Measurements from ENCODE around the gene DDX59. TPM values are rescaled to one million over a fixed set of nuclear protein-coding genes. Genes with fewer than 3 reads are reported as not detected.
"Not testable (repeated sequence)": the region's sequence is repeated elsewhere in the genome, so short reads cannot be mapped to it uniquely, and the experiment has no call there.

Gene DDX59
- total RNA-seq, 1 donor: 20.3 TPM

- no peak for DNase-seq (ENCODE audit: low read depth)
- H3K4me3 ChIP-seq (ENCODE audit: low read depth, low read length): no peak overlapping the region
- TF ChIP-seq, protein P1, sequence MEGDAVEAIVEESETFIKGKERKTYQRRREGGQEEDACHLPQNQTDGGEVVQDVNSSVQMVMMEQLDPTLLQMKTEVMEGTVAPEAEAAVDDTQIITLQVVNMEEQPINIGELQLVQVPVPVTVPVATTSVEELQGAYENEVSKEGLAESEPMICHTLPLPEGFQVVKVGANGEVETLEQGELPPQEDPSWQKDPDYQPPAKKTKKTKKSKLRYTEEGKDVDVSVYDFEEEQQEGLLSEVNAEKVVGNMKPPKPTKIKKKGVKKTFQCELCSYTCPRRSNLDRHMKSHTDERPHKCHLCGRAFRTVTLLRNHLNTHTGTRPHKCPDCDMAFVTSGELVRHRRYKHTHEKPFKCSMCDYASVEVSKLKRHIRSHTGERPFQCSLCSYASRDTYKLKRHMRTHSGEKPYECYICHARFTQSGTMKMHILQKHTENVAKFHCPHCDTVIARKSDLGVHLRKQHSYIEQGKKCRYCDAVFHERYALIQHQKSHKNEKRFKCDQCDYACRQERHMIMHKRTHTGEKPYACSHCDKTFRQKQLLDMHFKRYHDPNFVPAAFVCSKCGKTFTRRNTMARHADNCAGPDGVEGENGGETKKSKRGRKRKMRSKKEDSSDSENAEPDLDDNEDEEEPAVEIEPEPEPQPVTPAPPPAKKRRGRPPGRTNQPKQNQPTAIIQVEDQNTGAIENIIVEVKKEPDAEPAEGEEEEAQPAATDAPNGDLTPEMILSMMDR (IDR thresholded peaks at IDR 0.05; ENCODE audit: insufficient read depth, low read length): no peak
Observed at GRCh38 chr1:200634261-200635122, 35.2 kb downstream of the DDX59 start.

DNA sequence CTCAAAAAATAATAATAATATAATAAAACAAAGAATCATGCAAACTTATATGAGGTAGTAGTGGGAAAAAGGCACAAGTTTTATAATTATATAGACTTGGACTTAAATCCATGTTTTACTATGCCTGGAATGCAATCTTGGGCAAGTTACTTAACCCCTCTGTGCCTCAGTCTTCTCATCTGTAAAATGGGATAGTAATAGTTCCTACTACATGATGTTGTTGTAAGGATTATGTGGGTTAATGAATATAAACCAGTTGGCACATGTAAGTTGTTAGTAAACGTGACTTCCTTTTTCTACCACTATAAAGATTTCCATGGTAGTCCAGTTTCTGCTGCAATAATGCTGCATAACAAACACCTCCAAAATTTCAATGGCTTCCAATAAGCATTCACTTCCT lies 38.3 kb downstream of the DDX59 start:
- TF ChIP-seq, protein P1 (IDR thresholded peaks at IDR 0.05; ENCODE audit: insufficient read depth, low read length): no peak
- no peak for DNase-seq (ENCODE audit: low read depth)
- no peak overlapping the region for H3K4me3 ChIP-seq (ENCODE audit: low read depth, low read length)

DNA sequence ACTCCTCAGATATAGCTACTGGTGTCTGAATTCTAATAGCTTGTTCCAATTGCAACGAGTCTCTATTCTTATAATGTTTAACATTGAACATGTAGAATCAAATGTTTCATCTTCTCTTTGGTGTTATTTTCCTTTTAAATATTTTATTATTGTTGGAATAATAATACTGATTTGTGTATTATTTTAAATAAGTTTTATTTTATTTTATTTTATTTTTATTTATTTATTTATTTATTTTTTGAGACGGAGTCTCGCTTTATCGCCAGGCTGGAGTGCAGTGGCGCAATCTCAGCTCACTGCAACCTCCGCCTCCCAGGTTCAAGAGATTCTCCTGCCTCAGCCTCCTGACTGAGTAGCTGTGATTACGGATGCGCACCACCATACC lies 39.2 kb downstream of the DDX59 start:
- not testable (repeated sequence) for DNase-seq (ENCODE audit: low read depth); H3K4me3 ChIP-seq (ENCODE audit: low read depth, low read length)

DNA sequence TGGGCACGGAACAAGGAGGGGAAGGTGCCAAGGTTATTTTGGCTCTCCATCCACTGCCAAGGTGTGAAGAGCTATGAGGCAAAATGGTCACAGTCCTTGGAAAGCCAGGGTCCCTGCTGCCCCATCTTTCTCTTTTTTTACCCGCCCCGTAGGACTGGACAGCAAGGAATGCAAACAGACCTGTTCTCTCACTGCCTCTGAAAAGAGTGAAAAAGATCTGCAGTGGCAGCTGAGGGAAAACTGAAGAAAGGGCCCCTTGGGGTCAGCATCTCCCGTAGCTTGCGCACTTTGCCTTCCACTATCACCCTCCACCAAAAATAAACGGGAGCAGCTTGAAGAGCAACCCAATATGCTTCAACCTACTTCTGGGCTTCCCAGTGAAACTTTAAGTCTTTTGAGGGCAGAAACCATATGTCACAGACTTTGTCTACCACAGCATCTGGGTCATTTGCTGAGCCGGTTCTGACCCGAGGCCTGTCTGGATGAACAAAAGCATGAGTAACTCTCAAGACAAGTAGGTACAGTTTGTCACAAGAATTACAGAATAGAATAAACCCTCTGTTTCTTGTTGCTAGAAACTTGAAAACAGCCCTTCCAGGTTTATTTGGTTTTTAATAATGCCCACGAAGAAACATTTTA lies 39.7 kb downstream of the DDX59 start:
- no peak for DNase-seq (ENCODE audit: low read depth)
- TF ChIP-seq, protein P1 (IDR thresholded peaks at IDR 0.05; ENCODE audit: insufficient read depth, low read length): no peak

DNA sequence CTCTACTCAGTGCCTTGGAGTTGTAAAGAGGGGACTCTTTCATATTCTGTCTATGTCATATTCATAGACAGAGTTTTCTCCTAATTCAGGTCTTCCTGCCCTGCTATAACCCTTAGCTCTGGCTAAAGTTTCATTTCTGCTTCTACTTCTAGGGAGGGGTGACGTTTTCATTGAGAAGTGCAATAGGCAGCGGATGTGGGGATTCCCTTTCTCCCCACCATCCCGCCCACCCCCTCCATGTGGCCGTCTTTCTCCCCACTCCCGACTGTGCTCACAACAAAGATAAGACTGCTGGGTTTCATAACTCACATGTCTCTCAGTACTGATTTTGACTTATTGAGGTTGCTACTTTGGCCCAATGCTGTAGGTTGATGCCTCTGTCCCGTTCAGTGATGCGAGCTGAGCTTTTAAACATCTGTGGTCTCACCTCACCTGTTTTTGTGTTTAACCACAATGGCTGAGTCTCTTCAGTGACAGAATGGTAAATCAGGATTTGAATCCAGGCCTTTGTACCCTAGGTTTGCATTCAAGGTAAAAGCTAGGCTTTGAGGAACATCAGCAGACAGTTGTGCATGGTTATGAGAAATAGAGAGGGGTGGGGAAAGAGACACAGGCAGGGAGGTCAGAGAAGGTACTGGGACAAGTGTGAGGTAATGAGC lies 41.4 kb downstream of the DDX59 start:
- H3K4me3 ChIP-seq (ENCODE audit: low read depth, low read length): no peak overlapping the region
- TF ChIP-seq, protein P1 (IDR thresholded peaks at IDR 0.05; ENCODE audit: insufficient read depth, low read length): no peak
- no peak for DNase-seq (ENCODE audit: low read depth)

More for the DNA sequence above, 39.7 kb downstream of the DDX59 start:
- no peak overlapping the region for H3K4me3 ChIP-seq (ENCODE audit: low read depth, low read length)

DNA sequence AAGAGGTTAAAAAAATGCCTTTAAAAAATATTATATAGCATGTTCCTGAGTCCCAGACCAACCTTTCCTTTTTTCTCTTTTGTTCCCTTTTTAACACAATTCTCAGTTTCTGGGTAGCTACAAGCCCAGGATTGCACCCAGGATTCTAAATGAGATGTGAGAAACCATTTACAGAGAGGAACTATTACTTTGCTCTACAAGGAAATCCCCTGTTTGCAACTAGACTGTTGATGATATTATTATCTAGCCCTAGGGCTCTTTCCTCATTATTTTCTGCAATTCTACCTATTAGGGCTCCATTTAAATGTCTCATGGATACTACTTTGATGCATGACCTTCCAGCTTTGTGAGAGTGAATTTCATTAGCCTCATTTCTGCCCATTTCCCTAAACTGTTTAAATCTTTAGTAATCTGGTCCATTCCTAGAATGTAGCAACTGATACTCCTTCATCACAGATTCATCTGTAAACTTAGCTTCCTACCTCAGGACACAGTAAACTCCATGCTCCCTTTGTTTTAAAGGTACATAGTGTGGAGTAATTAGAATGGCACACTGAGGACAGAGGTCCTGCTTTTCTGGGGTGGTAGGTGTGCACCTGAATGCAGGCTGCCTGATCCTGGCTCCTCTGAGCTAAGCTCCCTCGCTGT lies 42.0 kb downstream of the DDX59 start:
- TF ChIP-seq, protein P1 (IDR thresholded peaks at IDR 0.05; ENCODE audit: insufficient read depth, low read length): no peak
- DNase-seq (ENCODE audit: low read depth): no peak
- no peak overlapping the region for H3K4me3 ChIP-seq (ENCODE audit: low read depth, low read length)

All from fibroblast of the aortic adventitia (primary cell).